GM12878 (cell line): ENCODE results near the gene CTR9. TPM values are rescaled to one million over a fixed set of nuclear protein-coding genes. Genes with fewer than 3 reads are reported as not detected.

Source experiments
- ATAC-seq: fragments of 200-7000 bp; cut with Tn5 transposase; 3 replicates; pipeline ENCODE4 v1.9.1; 2020; ENCODE audit warnings: mild to moderate bottlenecking, moderate library complexity
- BruUV-seq: library from RNA; stranded (reverse); fragments of 400-500 nt; replicated peaks from 2 replicates; lab custom pipeline; 2021; lab: Mats Ljungman, UMichigan
- CTCF ChIA-PET: fragments of 300-600 bp; sonication (Branson Sonifier 250); formaldehyde crosslinking; extraction: SDS; loops from one replicate; lab custom pipeline; 2021; ENCODE audit warnings: inconsistent platforms; lab: Yijun Ruan, JAX
- POLR2A ChIA-PET: fragments of 350-600 bp; formaldehyde crosslinking; extraction: SDS; loops from one replicate; lab custom pipeline; 2021; ENCODE audit warnings: inconsistent platforms; lab: Charles Lee
- RAD21 ChIA-PET: fragments of 300-600 bp; sonication (Branson Sonifier 250); formaldehyde crosslinking; loops from one replicate; lab custom pipeline; 2023; ENCODE audit warnings: antibody characterized with exemption; ENCODE audit not compliant: unreplicated experiment; lab: Charles Lee
- SMC1A ChIA-PET: fragments of 300-600 bp; sonication (Branson Sonifier 250); formaldehyde crosslinking; loops from one replicate; lab custom pipeline; 2023; ENCODE audit not compliant: unreplicated experiment, uncharacterized antibody; lab: Charles Lee
- DNase-seq: peaks from one replicate; pipeline ENCODE4 v3.0.0-alpha.2; 2011; ENCODE audit warnings: low read depth, low spot score
- FAIRE-seq: peaks from 3 replicates; lab custom pipeline; 2011; peaks lifted over from hg19 to GRCh38; lab: Jason Lieb, UNC
- H2AFZ ChIP-seq: 2 replicates; pipeline ENCODE4 v1.6.0; 2011; ENCODE audit warnings: low read depth, low read length, control low read depth; ENCODE audit not compliant: control insufficient read depth
- H3K27ac ChIP-seq: 2 replicates; pipeline ENCODE4 v1.5.1; 2011; ENCODE audit warnings: control low read depth; ENCODE audit not compliant: control insufficient read depth, insufficient read depth
- H3K27me3 ChIP-seq, 2 experiments: replicated peaks in 1 of 2; 2 replicates each; pipeline versions ENCODE4 v1.6.0 to v1.6.1; 2011; ENCODE audit warnings: low read length in 1 of 2; ENCODE audit not compliant: control insufficient read depth in 2 of 2, insufficient read depth in 2 of 2
- H3K36me3 ChIP-seq, 2 experiments: 2 replicates each; pipeline ENCODE4 v1.5.1; 2011; ENCODE audit warnings: low read length in 1 of 2; ENCODE audit not compliant: control insufficient read depth in 2 of 2, insufficient read depth in 2 of 2
- H3K4me1 ChIP-seq: 2 replicates; pipeline ENCODE4 v1.6.1; 2011; ENCODE audit warnings: mild to moderate bottlenecking, low read length, moderate library complexity, mixed read lengths; ENCODE audit not compliant: control insufficient read depth, insufficient read depth
- H3K4me2 ChIP-seq: 2 replicates; pipeline ENCODE4 v1.6.0; 2011; ENCODE audit warnings: control low read depth; ENCODE audit not compliant: control insufficient read depth, insufficient read depth
- H3K4me3 ChIP-seq: fragments of 200-600 bp; sonication (generic); 2 replicates; pipeline ENCODE4 v1.5.1; 2016
- H3K79me2 ChIP-seq: 2 replicates; pipeline ENCODE4 v1.6.0; 2011; ENCODE audit warnings: low read length; ENCODE audit not compliant: control insufficient read depth, insufficient read depth
- H3K9ac ChIP-seq: 2 replicates; pipeline ENCODE4 v1.8.0; 2011; ENCODE audit warnings: low read length, control low read depth, mixed read lengths; ENCODE audit not compliant: control insufficient read depth, insufficient read depth
- H3K9me3 ChIP-seq: replicated peaks from 3 replicates; pipeline ENCODE4 v1.5.1; 2011; ENCODE audit warnings: mild to moderate bottlenecking, low read length; ENCODE audit not compliant: control insufficient read depth, insufficient read depth
- H4K20me1 ChIP-seq: 2 replicates; pipeline ENCODE4 v1.6.0; 2011; ENCODE audit not compliant: control insufficient read depth, insufficient read depth
- CUX1 ChIP-seq: IDR thresholded peaks from 2 replicates; pipeline ENCODE4 v1.6.1; 2012; ENCODE audit warnings: improper control_type of control experiment, low read depth, low read length; ENCODE audit not compliant: insufficient replicate concordance
- KLF5 ChIP-seq: fragments of 450-650 bp; IDR thresholded peaks from 2 replicates; pipeline ENCODE4 v1.6.1; 2014; ENCODE audit warnings: mild to moderate bottlenecking; ENCODE audit not compliant: partially characterized antibody
- MTA2 ChIP-seq: fragments of 450-650 bp; IDR thresholded peaks from 2 replicates; pipeline ENCODE4 v1.6.1; 2016; ENCODE audit warnings: low read depth, mild to moderate bottlenecking, moderate library complexity
- MYC ChIP-seq: IDR thresholded peaks from 2 replicates; pipeline ENCODE4 v1.6.1; 2011; ENCODE audit warnings: mild to moderate bottlenecking, low read length, moderate library complexity, inconsistent platforms; ENCODE audit not compliant: insufficient read depth, insufficient replicate concordance, insufficient read length, severe bottlenecking
- NFYB ChIP-seq: IDR thresholded peaks from 2 replicates; pipeline ENCODE4 v1.6.1; 2011; ENCODE audit warnings: low read depth, mild to moderate bottlenecking, low read length, improper control_type of control experiment, moderate library complexity; ENCODE audit not compliant: insufficient read depth
- SMAD5 ChIP-seq: IDR thresholded peaks from 2 replicates; pipeline ENCODE4 v1.6.1; 2016; ENCODE audit warnings: antibody characterized with exemption, low read depth
- TCF3 ChIP-seq: IDR thresholded peaks from 2 replicates; pipeline ENCODE4 v1.6.1; 2012; ENCODE audit warnings: low read depth, mild to moderate bottlenecking, low read length, borderline replicate concordance; ENCODE audit not compliant: insufficient read depth
- YY1 ChIP-seq: IDR thresholded peaks from 2 replicates; pipeline ENCODE4 v1.6.1; 2011; ENCODE audit warnings: low read depth, mild to moderate bottlenecking, low read length
- ZNF384 ChIP-seq: IDR thresholded peaks from 2 replicates; pipeline ENCODE4 v1.6.1; 2012; ENCODE audit warnings: low read depth, mild to moderate bottlenecking, low read length, improper control_type of control experiment, borderline replicate concordance
- ZNF622 ChIP-seq: fragments of 450-650 bp; IDR thresholded peaks from 2 replicates; pipeline ENCODE4 v1.6.1; 2017; ENCODE audit warnings: mild to moderate bottlenecking, inconsistent platforms
- WGBS: methylation state at CpG from one replicate; pipeline ENCODE4 v1.1.6; 2016; ENCODE audit warnings: low lambda C conversion rate; ENCODE audit not compliant: insufficient replicate concordance, insufficient coverage; ENCODE audit errors: missing lambda C conversion rate; 5-methylcytosine and 5-hydroxymethylcytosine counted together
- in situ Hi-C: fragments of 300-500 bp; cut with MboI; formaldehyde crosslinking; loops from 9 replicates; pipeline ENCODE4 v1.14.3; 2018; ENCODE audit warnings: mixed read lengths
- intact Hi-C: fragments of 100-400 bp; cut with micrococcal nuclease; formaldehyde crosslinking; loops from one replicate; pipeline ENCODE4 v1.14.2; 2022; ENCODE audit not compliant: unreplicated experiment
- polyA plus RNA-seq, 11 experiments: library from polyadenylated mRNA; depleted of rRNA in 4 of 11; unstranded in 6 of 11; stranded (reverse) in 5 of 11; fragments of >200 nt; fragmentation: Nextera tagmentation in 4 of 11; fragmentation: Illumina TruSeq in 1 of 11; extraction: Ambion mirVana in 4 of 11; extraction: Trizol in 1 of 11; gene quantifications; 1 replicate in 1 of 11; 2 replicates in 10 of 11; pipeline versions ENCODE4 v1.2.1 to v1.2.3, GENCODE V29; 2011 to 2016; ENCODE audit warnings: inconsistent platforms in 2 of 11, missing spikeins in 2 of 11, low read depth in 1 of 11
- total RNA-seq, 4 experiments: library from RNA; depleted of rRNA in 3 of 4; stranded (reverse); fragments of >200 nt in 3 of 4; fragmentation: Illumina TruSeq in 1 of 4; extraction: Trizol in 1 of 4; gene quantifications; 2 replicates each; pipeline versions ENCODE4 v1.2.1 to v1.2.3, GENCODE V29; 2013 to 2021
- TF ChIP-seq, protein P1 (sequence below): fragments of 450-650 bp; IDR thresholded peaks from 2 replicates; pipeline ENCODE4 v1.6.1; 2017; ENCODE audit warnings: low read depth, mild to moderate bottlenecking, moderate library complexity
- TF ChIP-seq, protein P2 (sequence below): IDR thresholded peaks from 2 replicates; pipeline ENCODE4 v1.6.1; 2011; ENCODE audit warnings: borderline replicate concordance, low read depth, mild to moderate bottlenecking, moderate library complexity, mixed read lengths, low read length; ENCODE audit not compliant: insufficient read depth; ENCODE audit errors: extremely low read length

CTR9 gene
- total and polyA plus RNA-seq, 10 of the 15 experiments (the other 5 are each of a cell fraction or from before 2014, with no cell fraction given), result 13.9 to 54.9 (median 28.9) TPM

GRCh38 chr11:10716543-10717259 is 34.3 kb upstream of the CTR9 start (continued):
- TF ChIP-seq, protein P1, sequence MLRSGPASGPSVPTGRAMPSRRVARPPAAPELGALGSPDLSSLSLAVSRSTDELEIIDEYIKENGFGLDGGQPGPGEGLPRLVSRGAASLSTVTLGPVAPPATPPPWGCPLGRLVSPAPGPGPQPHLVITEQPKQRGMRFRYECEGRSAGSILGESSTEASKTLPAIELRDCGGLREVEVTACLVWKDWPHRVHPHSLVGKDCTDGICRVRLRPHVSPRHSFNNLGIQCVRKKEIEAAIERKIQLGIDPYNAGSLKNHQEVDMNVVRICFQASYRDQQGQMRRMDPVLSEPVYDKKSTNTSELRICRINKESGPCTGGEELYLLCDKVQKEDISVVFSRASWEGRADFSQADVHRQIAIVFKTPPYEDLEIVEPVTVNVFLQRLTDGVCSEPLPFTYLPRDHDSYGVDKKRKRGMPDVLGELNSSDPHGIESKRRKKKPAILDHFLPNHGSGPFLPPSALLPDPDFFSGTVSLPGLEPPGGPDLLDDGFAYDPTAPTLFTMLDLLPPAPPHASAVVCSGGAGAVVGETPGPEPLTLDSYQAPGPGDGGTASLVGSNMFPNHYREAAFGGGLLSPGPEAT, result no peak
- no peak for TF ChIP-seq MYC

DNA sequence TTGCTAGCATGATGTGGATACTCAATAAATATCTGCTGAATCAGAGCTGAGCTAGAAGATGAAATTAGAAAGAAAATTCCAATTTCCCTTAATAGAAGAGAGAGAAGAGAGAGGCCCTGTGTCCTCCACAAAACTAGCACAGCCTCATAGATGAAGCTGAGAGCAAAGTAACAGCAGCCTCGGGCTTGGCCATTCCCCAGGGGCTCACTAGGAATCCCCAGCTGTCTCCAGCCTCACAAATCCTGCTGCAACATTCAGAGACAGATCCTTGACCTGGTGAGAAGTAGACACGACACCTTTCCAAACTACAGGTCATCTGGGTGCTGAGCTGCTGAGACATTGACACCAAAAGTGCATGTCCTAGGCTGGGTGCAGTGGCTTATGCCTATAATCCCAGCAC is 31.4 kb upstream of the CTR9 start:
- Histone ChIP-seq H3K27ac (no peak overlapping the region), H3K9ac (no peak overlapping the region), H4K20me1 (no peaks in the 10 kb centered on the region), H3K27me3 (no peaks in the 10 kb centered on the region; a peak in 1 of 4 replicates), H3K9me3 (no peaks in the 10 kb centered on the region), H3K4me3 (no peak overlapping the region), H3K36me3 (no peaks in the 10 kb centered on the region), H3K4me2 (no peak overlapping the region), H2AFZ (no peak overlapping the region), H3K79me2 (no peaks in the 10 kb centered on the region), H3K4me1 (no peaks in the 10 kb centered on the region)
- BruUV-seq, result no TSS peak
- intact Hi-C loops (no loop called here), in situ Hi-C loops (no loop called here)
- 0% methylated on average over 2 of the region's 2 CpGs for WGBS
- POLR2A ChIA-PET, result no interaction called here
- DNase-seq (no peak), ATAC-seq (no peak), FAIRE-seq (no peak)
- CTCF ChIA-PET, result interaction anchor here (0.6 to 1.5 kb wide), 2 partner anchors 63 to 1483 kb away, joined by 3 read pairs; no protein-coding TSS in a partner anchor
- SMC1A ChIA-PET, result interaction anchor here (0.6 kb wide), 1 partner anchor 10 kb away, joined by 3 read pairs; no protein-coding TSS in a partner anchor
- RAD21 ChIA-PET, result no interaction called here
- no peak for TF ChIP-seq YY1
- TF ChIP-seq MTA2, result no peak
- TF ChIP-seq NFYB, result no peak
- TF ChIP-seq, protein P2, sequence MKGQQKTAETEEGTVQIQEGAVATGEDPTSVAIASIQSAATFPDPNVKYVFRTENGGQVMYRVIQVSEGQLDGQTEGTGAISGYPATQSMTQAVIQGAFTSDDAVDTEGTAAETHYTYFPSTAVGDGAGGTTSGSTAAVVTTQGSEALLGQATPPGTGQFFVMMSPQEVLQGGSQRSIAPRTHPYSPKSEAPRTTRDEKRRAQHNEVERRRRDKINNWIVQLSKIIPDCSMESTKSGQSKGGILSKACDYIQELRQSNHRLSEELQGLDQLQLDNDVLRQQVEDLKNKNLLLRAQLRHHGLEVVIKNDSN, result no peak
- TF ChIP-seq KLF5, result no peak
- TF ChIP-seq CUX1, result no peak
- no peak for TF ChIP-seq SMAD5
- no peak for TF ChIP-seq TCF3
- no peak for TF ChIP-seq ZNF622
- no peak for TF ChIP-seq ZNF384
